IMR-90 (cell line): ENCODE results near the gene DDT. TPM values are rescaled to one million over a fixed set of nuclear protein-coding genes. Genes with fewer than 3 reads are reported as not detected.
"Not testable (repeated sequence)": the region's sequence is repeated elsewhere in the genome, so short reads cannot be mapped to it uniquely, and the experiment has no call there.

ENCODE experiments used
- ATAC-seq: fragments of 200-7000 bp; cut with Tn5 transposase; 2 replicates; pipeline ENCODE4 v1.9.1; 2020; ENCODE audit warnings: low read depth, mild to moderate bottlenecking, moderate library complexity
- BruUV-seq: library from RNA; stranded (reverse); fragments of 400-500 nt; replicated peaks from 2 replicates; lab custom pipeline; 2021; lab: Mats Ljungman, UMichigan
- CTCF ChIA-PET: fragments of 300-600 bp; formaldehyde crosslinking; extraction: SDS; loops from one replicate; lab custom pipeline; 2021; ENCODE audit warnings: antibody characterized with exemption; lab: Yijun Ruan, JAX
- POLR2A ChIA-PET: fragments of 300-600 bp; sonication (Branson Sonifier 250); formaldehyde crosslinking; loops from one replicate; lab custom pipeline; 2022; ENCODE audit warnings: antibody characterized with exemption; ENCODE audit not compliant: unreplicated experiment; lab: Charles Lee
- DNase-seq: peaks from one replicate; pipeline ENCODE4 v3.0.0; 2013
- H2AFZ ChIP-seq: replicated peaks from 2 replicates; pipeline ENCODE3; 2013; ENCODE audit warnings: low read length, mild to moderate bottlenecking; ENCODE audit not compliant: poor library complexity
- H2AK5ac ChIP-seq: 2 replicates; pipeline ENCODE4 v1.6.1; 2013; ENCODE audit warnings: low read depth, low read length, inconsistent platforms
- H2AK9ac ChIP-seq: replicated peaks from 2 replicates; pipeline ENCODE3; 2013; ENCODE audit warnings: mild to moderate bottlenecking, low read depth, low read length, moderate library complexity; ENCODE audit not compliant: poor library complexity
- H2BK120ac ChIP-seq: 2 replicates; pipeline ENCODE4 v1.6.1; 2013; ENCODE audit warnings: low read depth, low read length, inconsistent platforms
- H2BK15ac ChIP-seq: 3 replicates; pipeline ENCODE4 v1.6.1; 2013; ENCODE audit warnings: low read depth, low read length, inconsistent platforms
- H2BK20ac ChIP-seq: 2 replicates; pipeline ENCODE4 v1.6.1; 2013; ENCODE audit warnings: low read depth, mild to moderate bottlenecking, inconsistent platforms, low read length, moderate library complexity
- H2BK5ac ChIP-seq: 2 replicates; pipeline ENCODE4 v1.6.1; 2013; ENCODE audit warnings: mild to moderate bottlenecking, low read depth, low read length, inconsistent platforms; ENCODE audit not compliant: poor library complexity, severe bottlenecking
- H3K14ac ChIP-seq: replicated peaks from 2 replicates; pipeline ENCODE4 v1.6.1; 2013; ENCODE audit warnings: low read depth, low read length, inconsistent platforms
- H3K18ac ChIP-seq: 2 replicates; pipeline ENCODE4 v1.6.1; 2013; ENCODE audit warnings: low read depth, low read length, control low read depth
- H3K23ac ChIP-seq: 2 replicates; pipeline ENCODE4 v1.6.1; 2013; ENCODE audit warnings: low read depth, low read length, inconsistent platforms
- H3K27ac ChIP-seq: 2 replicates; pipeline ENCODE4 v1.5.1; 2013; ENCODE audit warnings: mild to moderate bottlenecking, control low read depth, low read length; ENCODE audit not compliant: insufficient read depth
- H3K27me3 ChIP-seq: 2 replicates; pipeline ENCODE4 v1.6.1; 2013; ENCODE audit warnings: low read length; ENCODE audit not compliant: control insufficient read depth, insufficient read depth
- H3K36me3 ChIP-seq: 2 replicates; pipeline ENCODE4 v1.6.1; 2013; ENCODE audit warnings: low read length, mixed read lengths; ENCODE audit not compliant: control insufficient read depth, insufficient read depth
- H3K4ac ChIP-seq: 2 replicates; pipeline ENCODE4 v1.6.1; 2013; ENCODE audit warnings: low read depth, low read length, inconsistent platforms
- H3K4me1 ChIP-seq: 2 replicates; pipeline ENCODE4 v1.6.1; 2013; ENCODE audit warnings: low read length, mixed read lengths; ENCODE audit not compliant: control insufficient read depth, insufficient read depth
- H3K4me2 ChIP-seq: 2 replicates; pipeline ENCODE4 v1.6.1; 2013; ENCODE audit warnings: low read depth, mild to moderate bottlenecking, control low read depth, low read length, moderate library complexity
- H3K4me3 ChIP-seq: 2 replicates; pipeline ENCODE4 v1.5.1; 2013; ENCODE audit warnings: low read depth, mild to moderate bottlenecking, control low read depth, low read length, moderate library complexity; ENCODE audit not compliant: insufficient read depth
- H3K56ac ChIP-seq: 2 replicates; pipeline ENCODE4 v1.6.1; 2013; ENCODE audit warnings: low read length, inconsistent platforms; ENCODE audit not compliant: insufficient read depth; ENCODE audit errors: extremely low read depth
- H3K79me1 ChIP-seq, 2 experiments: 2 replicates each; pipeline ENCODE4 v1.6.1; 2013; ENCODE audit warnings: low read length in 2 of 2, inconsistent platforms in 1 of 2, low read depth in 1 of 2
- H3K9ac ChIP-seq: 2 replicates; pipeline ENCODE4 v1.6.1; 2013; ENCODE audit warnings: low read depth, low read length, control low read depth
- H3K9me1 ChIP-seq: 2 replicates; pipeline ENCODE4 v1.6.1; 2013; ENCODE audit warnings: low read length, inconsistent platforms; ENCODE audit not compliant: insufficient read depth
- H3K9me3 ChIP-seq: 2 replicates; pipeline ENCODE4 v1.6.1; 2013; ENCODE audit warnings: low read length; ENCODE audit not compliant: control insufficient read depth, insufficient read depth
- H4K20me1 ChIP-seq: 2 replicates; pipeline ENCODE4 v1.6.1; 2013; ENCODE audit warnings: low read length, inconsistent platforms; ENCODE audit not compliant: insufficient read depth
- H4K5ac ChIP-seq: 2 replicates; pipeline ENCODE4 v1.6.1; 2013; ENCODE audit warnings: mild to moderate bottlenecking, low read depth, low read length, control low read depth
- H4K8ac ChIP-seq, 2 experiments: 2 replicates each; pipeline ENCODE4 v1.6.1; 2013; ENCODE audit warnings: low read depth in 2 of 2, low read length in 2 of 2, control low read depth in 1 of 2, inconsistent platforms in 1 of 2
- H4K91ac ChIP-seq: 2 replicates; pipeline ENCODE4 v1.6.1; 2013; ENCODE audit warnings: low read depth, low read length, inconsistent platforms; ENCODE audit not compliant: insufficient read depth
- WGBS, 2 experiments: methylation state at CpG; one replicate each; pipeline versions ENCODE4 v1.1.5 to v1.1.7; 2013; ENCODE audit warnings: missing lambda C conversion rate in 2 of 2; ENCODE audit not compliant: insufficient read length in 1 of 2; ENCODE audit errors: extremely low coverage in 2 of 2; 5-methylcytosine and 5-hydroxymethylcytosine counted together
- dilution Hi-C: fragments of 300-500 bp; cut with HindIII; formaldehyde crosslinking; loops from one replicate; pipeline ENCODE4 v1.14.3; 2018; ENCODE audit warnings: low sequenced_read_pairs; ENCODE audit not compliant: unreplicated experiment
- in situ Hi-C: fragments of 300-500 bp; cut with MboI; formaldehyde crosslinking; loops from 3 replicates; pipeline ENCODE4 v1.14.3; 2019; ENCODE audit warnings: low sequenced_read_pairs, inconsistent platforms, mixed read lengths
- intact Hi-C: fragments of 100-400 bp; cut with micrococcal nuclease; formaldehyde crosslinking; loops from 2 replicates; pipeline ENCODE4 v1.10.0; 2022
- polyA plus RNA-seq, 3 experiments: library from polyadenylated mRNA; depleted of rRNA; stranded (reverse); fragments of >200 nt; gene quantifications; 2 replicates each; pipeline ENCODE4 v1.2.3, GENCODE V29; 2012; ENCODE audit warnings: low replicate concordance in 1 of 3
- total RNA-seq: library from RNA; depleted of rRNA; stranded (reverse); fragments of >200 nt; gene quantifications from 2 replicates; pipeline ENCODE4 v1.2.3, GENCODE V29; 2012

Gene DDT
- total and polyA plus RNA-seq, 2 of the 4 experiments (the other 2 are of a cell fraction): 54.8 to 151 TPM

DNA sequence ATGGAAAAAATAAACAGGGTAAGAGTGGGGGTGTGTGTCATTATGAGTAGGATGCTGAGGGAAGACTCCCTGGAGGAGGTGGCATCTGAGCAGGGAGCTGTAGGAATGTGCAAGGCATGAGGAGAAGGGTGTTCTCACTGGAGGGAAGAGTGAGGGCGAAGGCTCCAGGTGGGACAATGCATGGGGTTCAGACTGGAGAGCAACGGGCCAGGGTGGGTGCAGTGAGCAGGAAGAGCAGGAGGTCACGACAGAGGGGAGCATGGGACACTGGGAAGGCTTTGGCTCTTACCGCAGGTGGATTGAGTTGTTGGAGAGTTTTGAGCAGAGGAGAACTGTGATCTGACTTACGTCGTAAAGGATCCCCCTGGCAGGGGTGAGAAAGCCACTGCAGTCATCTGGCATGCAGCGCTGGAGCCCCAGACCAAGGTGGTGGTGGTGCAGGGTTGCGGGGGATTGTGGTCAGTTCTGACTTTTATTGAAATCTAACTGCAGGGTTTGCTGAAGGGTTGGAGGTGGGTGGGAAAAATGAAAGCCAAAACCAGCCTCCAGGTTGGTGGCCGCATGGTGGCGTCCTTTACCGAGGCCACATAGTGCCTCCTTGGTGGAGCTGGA is 21.3 kb downstream of the DDT start:
- ATAC-seq, H2AFZ ChIP-seq, H3K27me3 ChIP-seq, H4K20me1 ChIP-seq, H3K18ac ChIP-seq, H4K8ac ChIP-seq, CTCF ChIA-PET, H4K91ac ChIP-seq, H4K5ac ChIP-seq, H2AK9ac ChIP-seq, H3K4me1 ChIP-seq, H3K56ac ChIP-seq, BruUV-seq, H2BK120ac ChIP-seq, H3K9me3 ChIP-seq, H3K36me3 ChIP-seq, H3K4me2 ChIP-seq, in situ Hi-C loops, H3K9ac ChIP-seq, H3K4me3 ChIP-seq, H3K79me1 ChIP-seq, dilution Hi-C loops, H3K23ac ChIP-seq, H2BK5ac ChIP-seq, H2BK20ac ChIP-seq, H3K4ac ChIP-seq, POLR2A ChIA-PET, H3K14ac ChIP-seq, DNase-seq, H3K9me1 ChIP-seq, H3K27ac ChIP-seq, H2BK15ac ChIP-seq, H2AK5ac ChIP-seq: not testable (repeated sequence)
- intact Hi-C loops: loop anchor here (10.0 kb wide), 3 partner anchors 88 to 408 kb away; partner anchors contain the start of gene MMP11
- WGBS, 2 experiments: 58% methylated on average over 6 of the region's 11 CpGs; no CpG with 5 or more reads in 1 of the 2 experiments

DNA sequence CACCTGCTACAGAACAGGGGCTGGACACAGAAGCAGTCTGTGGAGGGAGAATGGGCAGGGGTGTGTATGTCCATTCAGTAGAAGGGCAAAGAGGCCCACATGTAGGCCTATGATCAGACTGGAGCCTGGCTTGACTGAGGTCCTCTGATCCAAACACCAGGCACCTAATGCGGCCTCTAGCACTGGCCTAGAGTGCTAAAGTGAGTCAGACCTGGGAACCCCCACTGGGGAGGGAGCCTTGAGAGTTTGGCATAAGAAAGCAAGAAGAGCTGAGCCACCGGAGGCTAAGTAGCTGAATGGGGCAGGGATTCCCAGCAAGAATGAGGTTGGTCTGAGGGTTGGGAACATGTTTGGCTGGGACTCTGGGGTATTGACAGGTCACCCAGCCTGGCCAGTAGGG is 22.9 kb downstream of the DDT start:
- POLR2A ChIA-PET, CTCF ChIA-PET: not testable (repeated sequence)

More for the DNA sequence above, 22.9 kb downstream of the DDT start:
- H2BK120ac ChIP-seq, H4K91ac ChIP-seq, H4K8ac ChIP-seq, H2AK9ac ChIP-seq, H3K56ac ChIP-seq, BruUV-seq, H2AK5ac ChIP-seq, in situ Hi-C loops, H3K79me1 ChIP-seq, H3K14ac ChIP-seq, H3K18ac ChIP-seq, H3K23ac ChIP-seq, H2BK15ac ChIP-seq, H3K4ac ChIP-seq, H2BK5ac ChIP-seq, dilution Hi-C loops, H3K4me3 ChIP-seq, H3K27ac ChIP-seq, H2BK20ac ChIP-seq, H3K4me2 ChIP-seq, H4K20me1 ChIP-seq, H2AFZ ChIP-seq, H3K9me1 ChIP-seq, H3K4me1 ChIP-seq, H3K27me3 ChIP-seq, H3K36me3 ChIP-seq, H3K9ac ChIP-seq, H4K5ac ChIP-seq, H3K9me3 ChIP-seq: not testable (repeated sequence)
- peak; percentile 38 for DNase-seq
- ATAC-seq: peak; percentile 51
- intact Hi-C loops: loop anchor here (10.0 kb wide), 3 partner anchors 87 to 407 kb away; partner anchors contain the start of gene MMP11
- WGBS, 2 experiments: no CpG with 5 or more reads among the region's 2 CpGs
